GM08714 (cell line): ENCODE results near the gene PTGES.
"Not testable (repeated sequence)": the region's sequence is repeated elsewhere in the genome, so short reads cannot be mapped to it uniquely, and the experiment has no call there.

Experiments used
- H3K4me3 ChIP-seq: fragments of 200-500 bp; sonication (Bioruptor generic); 2 replicates; pipeline ENCODE4 v1.5.1; 2014; ENCODE audit warnings: mild to moderate bottlenecking, low read length, inconsistent platforms
- ZNF274 ChIP-seq: IDR thresholded peaks from 2 replicates; pipeline ENCODE4 v1.6.1; 2012; ENCODE audit warnings: mild to moderate bottlenecking, low read depth, low read length

PTGES gene

DNA sequence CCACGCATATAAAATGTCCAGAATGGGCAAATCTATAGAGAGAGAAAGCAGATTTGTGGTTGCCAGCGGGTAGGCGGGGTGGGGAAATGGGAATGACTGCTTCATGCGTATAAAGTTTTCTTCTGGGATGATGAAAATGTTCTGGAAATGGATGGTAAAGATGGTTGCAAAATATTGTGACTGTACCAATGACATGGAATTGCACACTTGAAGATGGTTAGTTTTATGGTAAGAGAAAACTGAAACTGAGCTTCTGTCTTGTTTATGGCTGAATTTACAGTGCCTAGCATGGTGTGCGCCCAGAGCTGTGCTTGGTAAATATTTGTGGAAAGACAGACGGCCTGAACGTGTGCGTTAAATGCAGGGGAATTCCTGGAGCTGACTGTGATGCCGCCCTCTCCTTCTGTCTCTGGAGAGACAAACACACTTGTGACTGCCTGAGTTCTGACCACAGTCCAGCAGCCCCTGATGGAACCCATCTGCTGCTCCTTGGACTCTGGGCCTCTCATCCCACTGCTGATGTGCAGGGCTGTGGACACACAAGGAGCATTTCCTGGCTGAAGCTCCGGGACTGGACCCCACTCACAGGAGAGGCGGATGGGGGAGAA, 8.6 kb upstream of the PTGES start:
- no peak overlapping the region for H3K4me3 ChIP-seq
- TF ChIP-seq ZNF274: no peak

DNA sequence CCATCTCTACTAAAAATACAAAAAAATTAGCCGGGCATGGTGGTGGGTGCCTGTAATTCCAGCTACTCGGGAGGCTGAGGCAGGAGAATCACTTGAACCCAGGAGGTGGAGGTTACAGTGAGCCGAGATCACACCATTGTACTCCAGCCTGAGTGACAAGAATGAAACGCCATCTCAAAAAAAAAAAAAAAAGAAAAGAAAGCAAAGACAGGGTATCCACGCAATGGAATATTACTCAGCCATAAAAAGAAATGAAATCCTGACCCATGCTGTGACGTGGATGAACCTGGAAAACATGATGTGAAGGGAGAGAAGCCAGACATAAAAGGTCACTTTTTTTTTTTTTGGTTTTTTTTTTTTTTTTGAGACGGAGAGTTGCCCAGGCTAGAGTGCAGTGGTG, 7.9 kb upstream of the PTGES start:
- not testable (repeated sequence) for H3K4me3 ChIP-seq

DNA sequence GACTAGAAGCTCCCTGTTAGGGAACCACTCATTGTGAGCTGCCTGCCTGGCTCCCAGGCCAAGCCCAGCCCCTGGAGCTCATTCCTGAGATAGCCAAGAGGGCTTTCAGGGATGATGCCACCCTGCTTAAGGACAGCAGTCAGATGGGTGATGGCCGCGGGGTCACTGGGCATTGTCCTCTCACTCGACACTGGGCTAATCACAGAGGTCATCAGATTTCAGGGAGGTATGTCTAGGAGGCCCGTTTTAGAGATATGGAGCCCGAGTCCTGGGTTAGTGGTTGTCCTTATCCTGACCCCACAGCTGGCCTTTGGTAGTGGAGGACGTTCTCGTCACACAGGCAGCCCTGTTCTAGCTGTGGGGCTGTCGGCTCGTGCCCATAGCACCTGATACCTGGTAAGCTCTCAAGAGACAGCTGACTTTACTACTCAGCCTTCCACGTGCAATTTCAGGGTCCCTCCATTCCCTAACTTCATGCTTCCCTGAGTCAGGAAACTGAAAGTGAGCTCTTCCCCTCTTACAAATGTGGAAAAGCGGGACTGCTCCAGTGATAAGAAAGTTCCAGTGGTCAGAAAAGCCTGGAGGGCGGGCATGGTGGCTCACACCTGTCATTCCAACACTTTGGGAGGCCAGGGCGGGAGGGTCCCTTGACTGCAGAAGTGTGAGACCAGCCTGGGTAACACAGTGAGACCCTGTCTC, 7.1 kb upstream of the PTGES start:
- H3K4me3 ChIP-seq: no peak overlapping the region
- no peak for TF ChIP-seq ZNF274

DNA sequence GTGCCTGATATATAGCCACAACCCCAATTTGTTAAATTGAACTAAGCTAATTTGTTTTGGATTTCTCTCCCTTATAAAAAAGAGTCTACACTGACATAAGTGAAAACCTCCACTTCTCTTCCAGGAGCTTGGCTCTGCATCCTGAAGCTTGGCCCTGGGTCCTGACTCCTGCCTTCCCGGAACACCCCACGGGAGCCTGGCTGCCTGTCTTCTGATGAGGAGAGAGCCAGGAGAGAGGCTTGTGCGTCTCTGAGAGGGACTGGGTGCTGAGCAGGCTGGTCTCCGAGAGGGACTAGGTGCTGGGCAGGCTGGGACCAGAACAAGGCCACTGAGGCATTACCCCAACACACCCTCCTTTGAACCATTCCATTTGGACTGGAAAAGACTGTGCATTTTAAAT, 6.5 kb upstream of the PTGES start:
- no peak for TF ChIP-seq ZNF274
- H3K4me3 ChIP-seq: no peak overlapping the region

DNA sequence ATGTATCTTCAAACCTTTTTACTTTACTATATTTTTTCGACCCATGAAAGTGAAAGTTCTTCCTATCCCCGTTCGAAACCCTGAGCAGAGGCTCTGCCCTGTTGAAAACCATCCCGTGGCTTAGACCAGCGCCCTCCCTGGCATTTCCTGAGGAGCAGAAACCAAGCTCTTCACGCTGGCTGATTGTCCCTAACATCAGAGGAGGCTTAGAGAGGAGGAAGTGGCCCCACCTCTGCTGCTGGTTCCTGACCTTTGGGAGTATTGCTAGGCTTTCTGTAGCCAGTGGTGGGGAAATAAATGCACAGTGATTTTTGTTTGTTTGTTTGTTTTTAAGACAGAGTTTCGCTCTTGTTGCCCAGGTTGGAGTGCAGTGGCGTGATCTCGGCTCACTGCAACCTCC, 4.2 kb upstream of the PTGES start:
- H3K4me3 ChIP-seq: no peak overlapping the region
- TF ChIP-seq ZNF274: no peak

DNA sequence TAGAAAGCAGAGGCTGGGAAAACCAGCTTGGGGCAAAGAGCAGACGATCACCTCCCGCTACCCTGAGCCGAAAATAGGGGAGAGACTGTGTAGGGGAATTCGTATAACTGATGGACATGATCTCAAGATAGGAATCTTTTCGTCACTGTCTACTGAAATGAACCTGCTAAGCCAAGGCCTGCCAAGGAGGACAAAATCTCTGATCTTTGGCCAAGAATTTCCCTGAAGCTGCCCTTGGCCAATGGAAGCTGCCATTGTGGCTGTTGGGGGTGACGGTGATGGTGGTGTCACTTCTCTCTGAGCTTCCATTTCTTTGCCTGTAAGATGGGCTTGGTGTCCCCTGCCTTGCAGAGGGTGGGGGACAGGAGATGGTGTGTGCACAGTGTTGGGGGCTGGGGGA, 3.3 kb upstream of the PTGES start:
- no peak overlapping the region for H3K4me3 ChIP-seq
- no peak for TF ChIP-seq ZNF274

DNA sequence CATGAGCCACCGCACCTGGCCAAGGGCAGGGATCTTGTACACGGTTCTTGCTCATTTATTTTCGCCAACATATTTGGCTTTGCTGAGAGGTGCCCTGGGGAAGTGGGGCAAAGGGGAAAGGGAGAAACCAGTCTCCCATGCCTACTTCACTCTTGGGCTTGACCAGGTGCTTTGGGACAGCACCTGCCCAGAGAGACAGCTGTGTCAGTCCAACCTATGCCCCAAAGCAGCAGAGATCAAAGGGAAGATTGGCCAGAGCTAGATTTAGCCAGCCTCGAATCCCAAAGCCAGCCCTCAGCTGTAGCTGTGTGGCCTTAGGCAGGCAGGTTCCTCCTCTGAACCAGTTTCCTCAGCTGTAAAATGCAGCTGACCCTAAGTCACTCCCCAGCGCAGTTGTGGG, 2.3 kb upstream of the PTGES start:
- H3K4me3 ChIP-seq: no peak overlapping the region
- TF ChIP-seq ZNF274: no peak

DNA sequence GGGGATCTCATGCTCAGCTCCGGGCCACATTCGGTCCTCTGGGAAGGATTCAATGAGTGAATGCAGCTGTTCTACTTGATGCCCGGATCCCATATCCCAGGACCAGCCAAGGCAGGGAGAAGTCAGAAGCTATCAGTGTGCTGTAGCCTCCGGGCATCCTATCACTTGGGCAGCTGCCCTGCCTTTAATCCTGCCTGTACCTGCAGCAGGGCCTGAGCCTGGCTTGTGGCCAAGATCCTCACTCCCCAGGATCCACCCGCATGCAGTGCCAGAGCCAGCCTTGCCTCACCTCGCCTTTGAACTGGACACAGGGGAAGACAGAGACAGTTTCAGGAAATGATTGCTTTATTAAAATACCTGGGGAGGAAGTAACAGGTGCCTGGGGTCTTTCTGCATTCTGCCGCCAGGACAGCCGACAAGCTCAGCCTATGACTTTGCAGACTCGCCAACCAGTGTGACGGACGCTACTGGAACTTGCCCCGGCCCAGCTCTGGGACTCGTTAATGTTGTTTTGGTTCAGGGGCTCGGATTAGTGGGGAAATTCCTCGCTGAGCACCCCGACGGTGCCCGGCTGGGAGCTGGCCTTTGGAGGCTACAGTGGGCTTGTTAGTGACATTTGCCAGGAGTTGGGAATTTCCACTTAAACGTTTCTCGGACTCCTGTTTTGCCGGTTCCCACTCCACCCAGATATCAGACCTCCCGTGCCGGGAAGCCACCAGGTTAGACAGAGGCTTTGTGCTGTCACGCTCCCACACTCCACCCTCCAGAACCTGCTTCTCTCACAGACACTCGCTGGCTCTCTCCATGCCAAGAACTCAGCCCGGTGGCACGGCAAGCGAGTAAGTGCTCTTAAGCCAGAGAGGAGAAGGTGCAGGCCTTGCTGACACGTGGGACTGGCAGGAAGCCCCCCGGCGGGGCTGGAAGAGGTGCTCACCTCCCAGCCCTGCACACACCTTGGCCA, 721 bp downstream of the PTGES start:
- no peak overlapping the region for H3K4me3 ChIP-seq
- TF ChIP-seq ZNF274: no peak

DNA sequence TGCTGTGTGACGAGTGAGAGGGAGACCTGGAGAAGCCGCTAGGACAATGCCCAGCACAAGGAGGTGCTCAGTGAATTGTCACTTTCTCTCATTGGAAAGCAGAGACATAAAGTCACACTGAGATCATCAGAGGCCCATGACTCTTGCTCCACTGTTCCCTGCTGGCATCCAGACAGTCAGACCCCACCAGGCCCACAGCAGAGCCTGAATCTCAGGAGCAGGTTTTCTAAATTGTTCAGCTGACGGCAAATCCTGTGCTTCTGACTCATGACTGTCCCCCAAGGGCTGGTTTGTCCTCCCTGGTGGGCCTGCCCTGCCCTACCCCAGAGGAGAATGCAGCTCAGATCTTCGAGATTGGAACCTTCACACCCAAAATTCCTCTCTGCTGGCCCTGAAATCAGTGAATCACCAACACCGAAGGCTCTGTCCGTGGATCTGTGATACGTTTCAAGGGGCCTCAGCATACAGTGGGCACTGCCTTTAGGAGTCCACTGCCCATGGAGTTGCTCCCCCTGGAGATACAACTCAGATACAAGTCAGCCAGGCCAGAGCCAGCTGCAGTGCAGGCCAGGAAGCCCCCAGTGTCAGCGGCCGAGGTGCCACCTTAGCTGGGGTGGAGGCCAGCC, 2.7 kb downstream of the PTGES start:
- no peak for TF ChIP-seq ZNF274
- H3K4me3 ChIP-seq: no peak overlapping the region

DNA sequence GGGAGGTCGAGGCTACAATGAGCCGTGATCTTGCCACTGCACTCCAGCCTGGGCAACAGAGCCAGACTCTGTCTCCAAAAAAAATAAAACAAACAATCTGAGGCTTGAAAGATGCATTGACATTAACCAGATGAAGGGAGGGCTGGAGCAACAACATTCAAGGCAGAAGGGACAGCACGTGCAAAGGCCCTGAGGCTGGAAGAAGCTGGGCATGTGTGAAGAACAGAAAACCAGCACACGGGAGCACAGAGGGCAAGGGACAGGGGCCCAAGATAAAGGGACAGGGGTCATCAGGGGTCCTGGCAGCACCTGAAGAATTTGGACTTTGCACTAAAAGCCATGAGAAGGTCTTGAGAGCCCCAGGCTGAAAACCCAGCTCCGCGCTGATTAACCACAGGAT, 3.3 kb downstream of the PTGES start:
- no peak overlapping the region for H3K4me3 ChIP-seq
- TF ChIP-seq ZNF274: no peak

DNA sequence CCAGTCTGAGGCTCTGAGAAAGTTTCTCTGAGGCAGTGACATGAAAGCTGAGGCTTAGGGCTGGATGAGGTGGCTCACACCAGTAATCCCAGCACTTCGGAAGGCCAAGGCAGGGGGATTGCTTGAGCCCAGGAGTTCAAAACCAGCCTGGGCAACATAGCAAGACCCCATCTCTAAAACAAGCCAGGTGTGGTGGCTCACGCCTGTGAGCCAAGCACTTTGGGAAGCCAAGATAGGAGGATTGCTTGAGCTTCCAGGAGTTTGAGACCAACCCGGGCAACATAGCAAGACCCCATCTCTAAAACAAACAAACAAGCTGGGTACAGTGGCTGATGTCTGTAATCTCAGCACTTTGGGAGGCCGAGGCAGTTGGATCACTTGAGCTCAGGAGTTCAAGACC, 3.8 kb downstream of the PTGES start:
- not testable (repeated sequence) for H3K4me3 ChIP-seq

DNA sequence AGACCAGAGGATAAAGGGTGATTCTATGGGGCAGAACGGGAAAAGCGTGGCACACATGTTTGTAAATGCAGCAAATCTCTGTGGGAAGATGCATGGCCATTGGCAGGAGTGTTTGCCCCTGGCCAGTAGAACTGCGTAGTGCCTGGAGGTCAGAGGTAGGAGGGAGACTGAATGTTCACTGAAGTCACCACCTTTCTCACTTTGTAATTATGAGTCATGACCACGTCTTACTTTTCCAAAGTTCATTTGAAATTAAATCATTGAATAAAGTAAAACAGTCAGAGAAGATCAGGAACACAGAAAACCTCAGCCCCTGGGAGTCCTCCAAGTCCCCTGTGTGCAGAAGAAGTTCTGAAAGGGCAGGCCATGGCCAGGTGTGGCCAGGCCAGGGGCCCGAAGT, 4.6 kb downstream of the PTGES start:
- H3K4me3 ChIP-seq: no peak overlapping the region
- TF ChIP-seq ZNF274: no peak

DNA sequence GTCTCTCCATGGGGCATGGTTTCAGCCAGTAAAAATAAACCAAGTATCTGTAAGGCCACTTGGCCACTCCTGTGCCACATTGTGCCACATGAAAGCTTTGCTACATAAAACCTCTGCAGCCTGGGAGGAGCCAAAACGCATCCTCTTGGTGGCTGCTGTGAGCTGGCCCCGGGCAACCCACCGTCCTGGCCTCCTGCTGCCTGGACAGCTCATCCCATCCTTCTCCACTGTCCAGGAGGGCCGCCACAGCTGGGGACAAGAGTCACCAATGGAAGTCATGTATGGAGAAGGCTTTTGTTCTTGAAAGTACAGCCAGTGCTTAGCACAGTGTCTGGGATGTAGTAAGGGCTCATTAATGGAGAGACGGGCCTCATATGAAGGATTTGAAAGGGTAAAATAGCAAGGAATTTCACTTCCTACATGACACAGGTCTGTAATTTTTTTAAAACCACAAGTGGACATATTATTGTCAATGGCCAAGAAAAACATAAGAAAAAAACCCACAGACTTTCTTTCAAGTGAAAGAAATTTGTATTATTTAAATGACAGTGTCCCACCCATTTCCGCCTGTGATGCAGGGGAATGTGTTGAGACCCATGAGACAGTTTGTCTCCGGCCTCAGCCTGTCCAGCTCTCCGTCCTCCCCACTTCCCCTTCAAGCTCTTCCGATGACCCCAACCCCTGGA, 6.6 kb downstream of the PTGES start:
- no peak overlapping the region for H3K4me3 ChIP-seq
- TF ChIP-seq ZNF274: no peak

DNA sequence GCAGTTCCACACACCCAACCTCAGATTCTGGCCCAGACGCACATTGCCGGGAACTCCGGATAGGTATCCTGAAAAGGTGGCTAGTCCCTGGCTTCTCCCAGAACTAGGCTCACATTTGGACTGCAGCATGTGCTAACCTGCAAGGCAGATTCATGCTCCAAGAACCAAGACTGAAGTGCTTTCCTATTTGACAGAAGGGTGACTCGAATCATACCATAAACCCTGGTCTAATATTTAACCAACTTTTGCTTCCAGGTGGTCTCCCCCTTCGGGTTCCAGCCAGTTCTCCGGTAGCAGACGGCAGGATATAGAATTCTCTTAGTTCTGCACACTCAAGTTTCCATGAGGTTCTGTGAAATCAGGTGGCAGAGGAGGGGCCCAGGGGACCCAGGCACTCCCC, 7.6 kb downstream of the PTGES start:
- no peak overlapping the region for H3K4me3 ChIP-seq
- TF ChIP-seq ZNF274: no peak
